ENCODE measurements around the gene ECM2. TPM values are rescaled to one million over a fixed set of nuclear protein-coding genes. Genes with fewer than 3 reads are reported as not detected.

ECM2 gene
- total and polyA plus RNA-seq, 12 donors = 2.1 to 14.9 (median 8.4) TPM

GRCh38 chr9:92478783-92479182, 57.0 kb downstream of the ECM2 start:
- Histone ChIP-seq H3K36me3 (peaks cover 0 to 7% (median 0%) of the 10 kb centered on the region in 9 donors), H3K27me3 (no peaks in the 10 kb centered on the region), H3K4me3 (peak overlapping the region in 6 of 10 donors; percentile 11 to 50 (median 42)), H3K9me3 (no peaks in the 10 kb centered on the region), H3K27ac (peak overlapping the region in 8 of 10 donors; percentile 29 to 89 (median 74)), H3K4me1 (peaks cover 3 to 53% (median 27%) of the 10 kb centered on the region in 9 donors)
- intact Hi-C loops (cut with DNase I) = no loop called here
- no peak for DNase-seq
- 82 to 87% methylated on average over 7 of the region's 7 CpGs for WGBS, 2 donors
- peak in 1 of 8 donors; percentile 23 for ATAC-seq
- TF ChIP-seq, protein P1, sequence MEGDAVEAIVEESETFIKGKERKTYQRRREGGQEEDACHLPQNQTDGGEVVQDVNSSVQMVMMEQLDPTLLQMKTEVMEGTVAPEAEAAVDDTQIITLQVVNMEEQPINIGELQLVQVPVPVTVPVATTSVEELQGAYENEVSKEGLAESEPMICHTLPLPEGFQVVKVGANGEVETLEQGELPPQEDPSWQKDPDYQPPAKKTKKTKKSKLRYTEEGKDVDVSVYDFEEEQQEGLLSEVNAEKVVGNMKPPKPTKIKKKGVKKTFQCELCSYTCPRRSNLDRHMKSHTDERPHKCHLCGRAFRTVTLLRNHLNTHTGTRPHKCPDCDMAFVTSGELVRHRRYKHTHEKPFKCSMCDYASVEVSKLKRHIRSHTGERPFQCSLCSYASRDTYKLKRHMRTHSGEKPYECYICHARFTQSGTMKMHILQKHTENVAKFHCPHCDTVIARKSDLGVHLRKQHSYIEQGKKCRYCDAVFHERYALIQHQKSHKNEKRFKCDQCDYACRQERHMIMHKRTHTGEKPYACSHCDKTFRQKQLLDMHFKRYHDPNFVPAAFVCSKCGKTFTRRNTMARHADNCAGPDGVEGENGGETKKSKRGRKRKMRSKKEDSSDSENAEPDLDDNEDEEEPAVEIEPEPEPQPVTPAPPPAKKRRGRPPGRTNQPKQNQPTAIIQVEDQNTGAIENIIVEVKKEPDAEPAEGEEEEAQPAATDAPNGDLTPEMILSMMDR (IDR thresholded peaks at IDR 0.05) = no peak

DNA sequence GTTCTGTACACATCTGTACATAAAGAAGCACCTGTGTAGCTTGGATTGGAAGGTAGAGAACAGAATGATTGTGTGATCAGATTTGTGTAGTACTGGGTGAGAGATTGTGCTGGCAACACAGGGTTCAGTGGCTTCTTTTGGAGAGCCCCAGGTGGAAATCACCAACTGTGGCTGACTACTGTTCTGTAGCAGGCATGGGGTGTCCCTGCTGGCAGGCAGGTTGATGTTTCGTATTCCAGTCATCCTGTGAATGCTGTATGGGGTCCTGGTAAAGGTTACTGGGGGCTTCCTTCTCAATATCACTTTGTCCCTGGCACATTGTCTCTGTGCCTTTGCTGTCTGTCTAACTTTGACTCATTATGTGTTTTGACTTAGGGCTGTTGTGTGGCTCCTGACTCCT, 58.8 kb downstream of the ECM2 start:
- WGBS, 2 donors = 100% methylated on average over 1 of the region's 1 CpG
- H3K27ac ChIP-seq = peak overlapping the region in 1 of 10 donors; percentile 7
- H3K4me3 ChIP-seq = no peak overlapping the region
- H3K4me1 ChIP-seq = peaks cover 3 to 36% (median 23%) of the 10 kb centered on the region in 9 donors
- TF ChIP-seq, protein P1 (IDR thresholded peaks at IDR 0.05) = no peak
- intact Hi-C loops (cut with DNase I) = no loop called here
- DNase-seq = no peak
- peaks cover 0 to 9% (median 0%) of the 10 kb centered on the region in 9 donors for H3K36me3 ChIP-seq
- H3K9me3 ChIP-seq = no peaks in the 10 kb centered on the region
- ATAC-seq = no peak
- no peaks in the 10 kb centered on the region for H3K27me3 ChIP-seq

DNA sequence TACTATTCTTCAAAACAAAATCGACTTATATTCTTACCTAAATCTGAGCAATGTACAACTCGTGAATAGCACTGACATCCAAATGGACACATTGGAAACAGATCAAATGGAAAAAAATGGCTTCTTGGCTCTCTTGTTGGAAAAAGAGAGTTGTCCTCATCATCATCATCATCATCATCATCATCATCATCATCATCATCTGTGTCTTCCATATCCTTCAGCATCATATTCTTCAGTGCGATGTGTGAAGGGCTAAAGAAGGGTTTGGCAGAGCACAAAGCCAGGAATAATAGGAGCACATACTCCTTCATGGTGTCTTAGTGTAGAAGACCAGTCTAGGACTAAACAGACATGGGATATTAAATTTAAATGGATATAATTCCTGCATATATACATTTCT, 61.2 kb downstream of the ECM2 start:
- intact Hi-C loops (cut with DNase I) = no loop called here
- H3K36me3 ChIP-seq = peaks cover 0 to 26% (median 0%) of the 10 kb centered on the region in 9 donors
- no peaks in the 10 kb centered on the region for H3K9me3 ChIP-seq
- H3K27me3 ChIP-seq = no peaks in the 10 kb centered on the region
- H3K27ac ChIP-seq = no peak overlapping the region
- no peak for DNase-seq
- 94 to 96% methylated on average over 3 of the region's 3 CpGs for WGBS, 2 donors
- TF ChIP-seq, protein P1 (IDR thresholded peaks at IDR 0.05) = no peak
- H3K4me1 ChIP-seq = peaks cover 0 to 16% (median 5%) of the 10 kb centered on the region in 9 donors
- ATAC-seq = no peak
- H3K4me3 ChIP-seq = no peak overlapping the region

DNA sequence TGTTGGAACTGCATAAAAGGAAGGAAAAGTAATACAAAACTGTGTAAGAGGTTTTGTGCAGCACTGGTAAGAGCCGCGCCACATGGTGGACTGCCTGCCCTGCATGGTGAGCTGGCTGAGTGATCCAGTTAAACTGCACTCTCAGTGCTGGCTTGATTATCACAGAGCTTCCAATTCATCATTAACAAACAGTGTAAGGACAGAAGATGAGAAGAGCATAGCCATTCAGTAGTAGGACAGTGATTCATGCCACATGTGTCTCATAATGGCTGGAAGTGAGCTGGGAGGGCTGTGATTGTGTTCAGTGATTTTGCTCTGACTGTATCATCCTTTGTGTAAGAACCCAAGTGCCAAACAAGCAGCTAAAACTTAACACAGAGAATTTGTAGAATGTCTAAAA, 67.6 kb downstream of the ECM2 start:
- ATAC-seq (no peak), DNase-seq (no peak)
- no peaks in the 10 kb centered on the region for H3K9me3 ChIP-seq
- intact Hi-C loops (cut with DNase I) = no loop called here
- no peak overlapping the region for H3K27ac ChIP-seq
- H3K4me1 ChIP-seq = peaks cover 0 to 18% (median 8%) of the 10 kb centered on the region in 9 donors
- 94 to 99% methylated on average over 2 of the region's 2 CpGs for WGBS, 2 donors
- TF ChIP-seq, protein P1 (IDR thresholded peaks at IDR 0.05) = no peak
- H3K36me3 ChIP-seq = peaks cover 0 to 64% (median 0%) of the 10 kb centered on the region in 9 donors
- H3K4me3 ChIP-seq = no peak overlapping the region
- H3K27me3 ChIP-seq = no peaks in the 10 kb centered on the region
